ENCODE measurements around the gene FSTL3. TPM values are rescaled to one million over a fixed set of nuclear protein-coding genes. Genes with fewer than 3 reads are reported as not detected.

The FSTL3 gene
- total RNA-seq, 1 donor from 2014 or later: 108 TPM

DNA sequence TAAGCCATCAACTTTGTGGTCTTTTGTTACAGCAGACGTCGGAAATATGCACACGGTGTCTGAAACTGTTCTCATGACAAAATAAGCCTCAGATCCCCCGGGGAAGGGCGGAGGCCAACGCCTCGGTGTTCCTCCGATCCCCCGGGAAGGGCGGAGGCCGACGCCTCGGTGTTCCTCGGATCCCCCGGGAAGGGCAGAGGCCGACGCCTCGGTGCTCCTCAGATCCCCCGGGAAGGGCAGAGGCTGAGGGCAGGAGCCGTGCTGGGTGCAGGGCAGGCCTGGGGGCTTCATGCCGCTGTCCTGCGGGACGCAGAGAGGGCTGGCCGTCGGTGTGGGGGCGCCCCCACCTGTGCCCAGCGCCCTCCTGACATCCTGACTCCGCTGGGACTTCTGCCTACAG, 31.8 kb upstream of the FSTL3 start:
- ATAC-seq: no peak
- DNase-seq (ENCODE audit: low spot score): no peak
- intact Hi-C loops (cut with DNase I): no loop called here

DNA sequence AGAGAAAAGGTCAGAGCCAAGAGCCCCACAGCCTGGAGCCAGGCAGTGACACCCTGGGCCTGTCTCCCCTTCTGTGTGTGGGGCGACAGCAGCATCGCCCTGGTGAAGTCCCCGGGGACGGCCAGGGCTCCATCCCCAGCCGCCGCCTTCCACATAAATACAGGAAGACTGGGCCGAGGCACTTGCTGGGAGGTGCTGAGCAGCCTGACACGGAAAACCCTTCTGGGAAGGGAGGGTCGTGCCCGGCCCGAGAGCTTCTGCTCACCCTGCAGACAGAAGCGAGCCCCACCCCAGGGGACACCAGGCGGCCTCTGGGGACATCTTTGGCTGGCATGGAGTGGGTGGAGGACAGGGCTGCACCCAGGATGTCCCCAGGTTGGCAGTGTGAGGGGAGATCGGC, 31.4 kb upstream of the FSTL3 start:
- intact Hi-C loops (cut with DNase I): no loop called here
- no peak for ATAC-seq

DNA sequence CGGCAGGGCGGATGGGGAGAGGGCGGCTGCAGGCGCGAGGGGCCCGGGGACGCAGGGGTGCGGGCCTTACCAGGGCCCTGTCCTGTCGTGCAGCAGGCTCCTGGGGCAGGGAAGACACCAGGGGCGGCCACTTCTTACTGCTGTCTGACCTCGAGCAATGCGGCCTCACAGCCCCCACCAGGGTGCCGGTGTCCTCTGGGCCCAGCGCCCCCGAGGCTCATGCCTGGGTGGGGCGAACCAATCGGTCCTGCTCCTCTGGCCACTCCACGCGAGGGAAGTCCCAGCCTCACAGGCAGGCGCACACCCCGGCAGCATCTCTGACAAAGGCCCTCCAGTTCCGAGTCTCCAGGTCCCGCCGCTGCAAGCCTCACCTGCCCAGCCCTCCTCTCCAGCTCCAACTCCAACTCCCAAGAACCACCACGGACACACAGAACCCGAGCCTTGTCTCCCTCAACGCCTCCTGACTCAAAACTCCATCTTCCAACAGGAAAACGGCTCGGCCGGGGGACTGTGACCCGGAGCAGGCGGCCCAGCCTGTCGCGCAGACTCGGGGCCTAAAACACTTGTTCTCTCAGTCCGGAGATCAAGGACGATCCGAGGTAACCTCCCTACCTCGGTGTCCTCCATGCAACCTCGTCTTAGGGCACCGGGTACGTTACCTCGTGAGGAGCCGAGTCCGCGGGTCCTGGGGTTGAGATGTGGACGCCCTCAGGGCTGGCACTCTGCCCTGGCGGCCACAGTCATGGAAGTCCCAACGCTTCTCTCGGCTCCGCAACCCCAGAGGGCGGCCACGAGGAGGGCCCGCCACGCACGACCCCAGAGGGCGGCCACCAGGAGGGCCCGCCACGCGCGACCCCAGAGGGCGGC, 30.0 kb upstream of the FSTL3 start:
- ATAC-seq (no peak), DNase-seq (ENCODE audit: low spot score) (no peak)

More for the DNA sequence above, 31.4 kb upstream of the FSTL3 start:
- DNase-seq (ENCODE audit: low spot score): no peak

DNA sequence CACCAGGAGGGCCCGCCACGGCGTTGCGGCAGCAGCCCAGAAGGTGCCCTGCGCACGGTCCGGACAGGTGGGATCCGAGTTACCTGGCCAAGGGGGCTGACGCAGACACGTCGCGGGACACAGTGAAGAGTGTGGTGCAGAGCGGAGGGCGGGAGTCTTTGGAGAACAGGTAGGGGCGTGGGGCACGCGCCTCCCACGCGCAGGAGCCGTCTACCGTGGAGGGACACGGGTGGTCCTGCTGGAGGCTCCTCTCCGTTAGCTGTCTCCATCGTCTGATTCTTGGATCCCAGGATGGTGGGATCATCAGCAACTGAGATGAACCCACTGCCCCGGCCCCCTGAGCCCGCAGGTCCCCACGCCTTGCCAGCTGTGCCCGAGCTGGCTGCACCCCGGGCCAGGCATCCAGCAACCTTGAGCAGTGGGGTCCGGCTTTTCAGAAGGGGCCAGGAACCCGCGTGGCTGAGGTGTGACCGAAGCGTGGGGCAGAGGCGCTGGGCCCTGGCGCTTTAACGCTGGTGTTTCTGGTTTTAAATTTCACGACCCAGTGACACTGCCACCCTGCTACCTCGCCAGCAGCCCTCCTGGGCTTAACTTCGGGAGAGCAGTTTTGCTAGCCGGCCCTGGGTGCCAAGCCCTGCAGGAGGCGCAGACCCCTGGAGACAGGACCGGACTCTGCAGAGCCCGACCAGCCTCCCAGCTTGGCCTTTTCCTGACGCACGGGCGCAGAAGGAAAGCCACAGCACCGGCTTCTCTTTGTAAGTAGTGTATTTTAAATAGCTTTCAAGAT, 29.2 kb upstream of the FSTL3 start:
- intact Hi-C loops (cut with DNase I): no loop called here
- DNase-seq (ENCODE audit: low spot score) (no peak), ATAC-seq (no peak)

More for the DNA sequence above, 30.0 kb upstream of the FSTL3 start:
- intact Hi-C loops (cut with DNase I): no loop called here

DNA sequence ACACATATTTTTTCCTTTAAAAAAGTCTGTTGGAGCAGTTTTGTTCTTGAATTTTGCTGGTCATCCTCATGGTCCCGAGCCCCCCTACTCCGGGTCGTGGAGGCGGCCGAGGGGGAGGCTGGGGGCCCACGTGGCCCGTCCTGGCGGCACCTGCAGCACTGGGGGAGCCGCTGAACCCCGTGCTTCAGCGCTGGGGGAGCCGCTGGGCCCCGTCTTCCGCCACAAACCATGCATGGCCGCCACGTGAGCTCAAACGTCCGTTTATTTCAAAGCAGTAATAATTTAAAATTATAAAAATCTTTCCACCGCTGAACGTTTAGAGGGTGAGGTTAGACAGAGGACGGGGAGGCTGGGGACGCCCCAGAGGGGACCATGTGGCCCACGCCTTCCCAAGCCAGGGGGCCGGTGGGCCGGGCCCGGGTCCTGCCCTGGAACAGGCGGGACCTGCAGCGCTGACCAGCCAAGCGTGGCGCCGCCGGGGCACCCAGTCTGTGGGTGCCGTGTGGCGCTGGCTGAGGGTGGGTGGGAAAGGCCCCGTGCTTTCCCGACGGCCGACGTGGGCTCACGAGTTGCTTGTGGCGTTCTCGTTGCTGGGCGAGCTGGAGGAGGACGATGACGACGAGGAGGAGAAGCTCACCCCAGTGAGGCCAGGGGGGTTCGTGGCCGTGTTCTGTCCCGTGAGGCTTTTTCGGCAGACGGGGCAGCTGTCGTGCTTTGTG, 28.5 kb upstream of the FSTL3 start:
- ATAC-seq (no peak), DNase-seq (ENCODE audit: low spot score) (no peak)
- intact Hi-C loops (cut with DNase I): no loop called here

DNA sequence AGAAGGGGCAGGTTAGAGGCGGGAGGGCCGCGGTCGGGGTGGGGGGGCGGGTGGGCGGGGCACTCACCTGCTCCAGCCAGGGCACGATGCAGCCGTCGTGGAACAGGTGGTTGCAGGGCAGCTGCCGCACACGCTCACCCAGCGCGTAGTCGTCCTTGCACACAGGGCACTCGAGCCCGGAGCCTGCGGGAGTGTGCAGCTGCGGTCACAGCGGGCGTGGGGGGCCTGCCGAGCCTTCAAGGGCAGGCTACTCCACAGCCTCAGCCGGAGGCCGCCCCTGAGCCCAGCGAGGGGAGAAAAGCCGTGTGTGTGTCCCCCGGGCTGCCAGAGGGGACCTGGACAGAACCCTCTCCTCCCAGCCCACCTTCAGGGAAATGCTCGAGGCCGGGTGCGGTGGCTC, 27.9 kb upstream of the FSTL3 start:
- intact Hi-C loops (cut with DNase I): no loop called here
- ATAC-seq (no peak), DNase-seq (ENCODE audit: low spot score) (no peak)

DNA sequence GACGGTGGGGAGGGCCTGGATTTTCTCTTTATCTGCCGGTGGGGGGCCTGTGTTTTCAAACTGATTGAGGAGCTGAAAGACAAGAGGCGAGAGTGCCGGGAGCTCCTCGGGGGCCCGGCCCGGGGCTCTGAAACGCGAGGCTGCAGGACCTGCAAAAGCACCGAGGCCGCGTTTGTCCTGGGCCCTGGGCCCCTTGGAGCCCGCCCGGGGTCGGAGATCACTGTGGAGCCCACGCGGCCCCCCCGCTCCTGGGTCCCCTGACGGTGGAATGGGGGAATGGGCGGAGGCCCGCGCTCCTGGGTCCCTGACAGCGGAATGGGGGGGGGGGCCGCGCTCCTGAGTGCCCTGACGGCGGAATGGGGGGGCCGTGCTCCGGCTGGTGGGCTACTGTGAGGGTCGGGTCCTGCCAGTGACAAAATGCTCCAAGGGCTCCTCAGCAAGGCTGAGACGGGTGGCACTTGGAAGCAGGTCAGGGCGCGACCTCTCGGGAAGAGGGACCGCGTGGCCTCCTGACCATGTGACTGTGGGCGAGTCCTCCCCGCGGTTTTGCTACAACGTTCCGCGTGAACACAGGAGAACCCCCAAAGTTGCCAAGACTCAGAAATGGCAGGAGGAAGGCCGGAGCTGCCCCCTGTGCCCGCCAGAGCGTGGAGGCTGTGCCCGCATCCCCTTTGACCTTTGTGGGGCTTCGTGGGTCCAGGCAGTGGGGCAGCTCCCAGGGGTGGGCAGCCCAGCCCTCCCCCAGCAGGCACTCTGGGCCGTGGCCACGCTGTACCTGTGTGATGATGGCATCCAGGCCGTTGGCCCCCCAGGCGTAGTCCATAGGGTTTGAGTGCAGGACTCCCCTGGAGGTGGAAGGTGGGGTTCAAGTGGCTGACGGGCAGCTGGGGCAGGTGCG, 27.0 kb upstream of the FSTL3 start:
- intact Hi-C loops (cut with DNase I): no loop called here
- ATAC-seq: no peak
- DNase-seq (ENCODE audit: low spot score): no peak

DNA sequence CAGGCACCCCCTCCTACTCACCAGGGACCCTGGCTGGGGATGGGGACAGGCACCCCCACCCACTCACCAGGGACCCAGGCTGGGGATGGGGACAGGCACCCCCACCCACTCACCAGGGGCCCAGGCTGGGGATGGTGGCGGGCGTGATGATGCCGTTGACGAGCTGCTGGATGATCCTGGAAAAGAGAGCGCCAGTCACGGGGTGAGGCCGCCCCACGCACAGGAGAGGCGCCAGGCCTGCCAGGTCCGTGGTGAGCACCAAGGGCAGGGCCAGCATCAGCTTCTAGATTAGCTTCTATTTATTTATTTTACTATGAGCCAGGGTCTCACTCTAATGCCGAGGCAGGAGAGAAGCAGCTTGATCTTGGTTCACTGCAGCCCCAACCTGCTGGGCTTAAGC, 26.1 kb upstream of the FSTL3 start:
- ATAC-seq (no peak), DNase-seq (ENCODE audit: low spot score) (no peak)
- intact Hi-C loops (cut with DNase I): no loop called here

DNA sequence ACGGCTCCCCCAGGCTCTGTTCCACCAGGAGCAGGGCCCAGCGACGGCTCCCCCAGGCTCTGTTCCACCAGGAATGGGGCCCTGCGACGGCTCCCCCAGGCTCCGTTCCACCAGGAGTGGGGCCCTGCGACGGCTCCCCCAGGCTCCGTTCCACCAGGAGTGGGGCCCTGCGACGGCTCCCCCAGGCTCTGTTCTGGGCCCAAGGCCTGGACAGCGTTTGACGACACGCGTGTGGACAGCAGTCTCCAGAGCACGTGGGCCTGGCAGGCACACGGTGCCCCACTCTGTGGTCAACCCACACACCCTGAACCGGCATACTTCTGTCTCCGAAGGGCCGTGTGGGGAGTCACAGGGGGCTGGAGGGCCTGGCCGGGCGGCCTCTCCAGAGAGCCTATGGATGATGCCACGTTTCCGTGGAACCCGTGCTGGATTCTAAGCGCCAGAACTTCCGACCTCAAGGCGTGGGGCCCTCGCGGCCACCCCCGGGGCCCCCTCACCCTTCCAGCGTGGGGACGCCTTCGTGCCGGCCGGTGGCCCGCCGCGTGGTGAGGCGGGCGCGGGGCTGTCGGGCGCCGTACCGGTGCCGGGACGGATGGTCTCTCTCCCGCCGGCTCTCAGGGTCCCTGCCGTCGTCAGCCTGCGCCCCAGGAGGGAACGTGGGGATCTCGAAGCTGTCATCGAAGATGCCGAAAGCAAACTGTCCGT, 24.9 kb upstream of the FSTL3 start:
- intact Hi-C loops (cut with DNase I): no loop called here
- DNase-seq (ENCODE audit: low spot score): no peak
- ATAC-seq: no peak

DNA sequence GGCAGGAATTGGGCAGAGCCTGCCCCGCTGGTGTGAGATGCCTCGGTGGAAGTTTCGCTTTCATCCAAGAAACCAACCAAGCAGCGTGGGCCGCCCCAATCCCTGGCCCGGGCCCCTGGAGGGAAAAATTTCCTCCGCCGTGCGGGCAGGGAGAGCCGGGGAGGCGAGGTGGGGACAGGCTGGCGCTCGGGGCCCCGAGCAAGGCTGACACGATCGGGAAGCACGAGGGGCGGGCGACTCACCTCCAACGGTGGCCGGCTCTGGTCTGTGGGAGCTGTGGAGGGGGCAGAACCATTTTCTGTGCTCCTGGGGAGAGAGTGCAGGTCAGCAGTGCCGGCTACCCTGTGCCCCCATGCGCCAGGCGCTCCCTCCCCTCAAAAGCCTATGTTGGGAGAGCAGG, 24.2 kb upstream of the FSTL3 start:
- DNase-seq (ENCODE audit: low spot score): no peak
- intact Hi-C loops (cut with DNase I): no loop called here
- ATAC-seq: no peak

DNA sequence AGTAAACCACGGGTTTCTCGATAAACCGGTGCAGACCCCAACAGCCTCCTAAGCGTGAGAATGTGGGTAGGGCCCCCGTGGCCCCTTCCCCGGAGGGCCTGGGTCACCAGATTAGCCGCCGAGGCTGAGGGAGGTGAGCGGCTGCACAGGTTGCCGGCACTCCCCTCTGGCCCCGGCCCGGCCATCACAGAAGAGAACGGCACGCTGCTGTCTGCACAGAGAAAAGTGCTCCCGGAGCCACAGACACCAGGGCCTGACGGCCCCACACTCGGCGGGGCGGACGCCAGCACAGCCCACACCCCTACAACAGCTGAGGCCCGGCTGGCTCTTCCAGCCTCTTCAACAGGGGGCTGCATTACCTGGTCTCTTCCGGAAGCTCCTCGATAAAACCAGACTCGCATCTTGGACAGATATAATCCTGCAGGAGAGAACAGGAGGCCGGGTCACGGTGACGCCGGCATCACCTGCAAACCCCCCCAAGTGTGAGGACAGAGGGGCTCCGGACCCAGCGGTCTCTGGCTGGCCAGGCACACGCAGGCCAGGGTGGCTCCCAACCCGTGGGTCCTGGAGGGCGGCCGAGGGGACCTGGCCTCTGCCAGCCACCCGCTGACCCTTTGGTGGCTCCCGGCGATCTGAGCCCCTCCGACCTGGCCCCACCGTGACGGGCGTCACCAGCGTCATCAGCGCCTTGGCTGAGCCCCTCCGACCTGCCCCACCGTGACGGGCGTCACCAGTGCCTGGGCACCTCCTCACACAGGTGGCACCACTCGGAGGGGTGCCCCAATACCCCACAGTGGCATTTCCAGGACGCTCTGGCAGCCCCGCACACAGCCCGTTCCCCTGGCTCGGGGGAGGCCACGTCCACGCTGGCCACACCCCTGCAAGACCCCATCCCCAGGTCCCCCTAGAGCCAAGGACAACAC, 23.5 kb upstream of the FSTL3 start:
- ATAC-seq (no peak), DNase-seq (ENCODE audit: low spot score) (no peak)
- intact Hi-C loops (cut with DNase I): no loop called here

DNA sequence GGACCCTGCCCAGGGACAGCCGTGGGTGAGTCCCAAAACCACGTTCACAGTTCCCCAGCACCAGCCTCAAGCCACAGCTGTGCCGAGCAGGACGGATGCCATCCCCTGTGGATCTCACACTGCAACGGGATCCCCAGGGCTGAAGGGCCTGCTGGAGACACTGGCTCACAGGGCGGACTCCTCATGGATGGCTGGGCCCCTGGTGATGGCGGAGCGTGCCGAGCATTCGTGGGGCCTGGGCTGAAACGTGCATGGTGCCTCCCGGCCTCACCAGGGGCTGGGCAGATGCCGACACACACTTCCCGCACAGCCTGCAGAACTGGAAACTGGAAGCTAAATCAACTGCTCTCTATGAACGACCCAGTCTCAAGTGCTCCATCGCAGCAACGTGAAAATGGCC, 22.8 kb upstream of the FSTL3 start:
- ATAC-seq (no peak), DNase-seq (ENCODE audit: low spot score) (no peak)
- intact Hi-C loops (cut with DNase I): no loop called here

DNA sequence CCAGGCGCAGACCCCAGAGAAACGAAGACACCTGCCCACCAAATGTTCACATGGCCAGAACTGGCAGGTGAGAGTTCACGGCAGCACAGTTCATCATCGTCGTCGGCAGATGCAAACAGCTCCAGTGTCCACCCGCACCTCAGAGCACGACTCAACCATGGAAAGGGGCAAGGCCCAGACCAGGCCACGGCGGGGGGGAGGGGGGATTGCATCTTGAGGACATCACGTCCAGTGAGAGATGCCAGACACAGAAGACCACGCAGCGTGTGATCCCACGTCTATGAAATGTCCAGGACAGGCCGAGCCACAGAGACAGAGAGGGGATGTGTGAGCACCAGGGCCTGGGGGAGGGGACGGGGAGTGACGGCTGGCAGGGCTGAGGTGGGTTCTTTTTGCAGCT, 20.5 kb upstream of the FSTL3 start:
- ATAC-seq: no peak
- intact Hi-C loops (cut with DNase I): no loop called here
- DNase-seq (ENCODE audit: low spot score): no peak

DNA sequence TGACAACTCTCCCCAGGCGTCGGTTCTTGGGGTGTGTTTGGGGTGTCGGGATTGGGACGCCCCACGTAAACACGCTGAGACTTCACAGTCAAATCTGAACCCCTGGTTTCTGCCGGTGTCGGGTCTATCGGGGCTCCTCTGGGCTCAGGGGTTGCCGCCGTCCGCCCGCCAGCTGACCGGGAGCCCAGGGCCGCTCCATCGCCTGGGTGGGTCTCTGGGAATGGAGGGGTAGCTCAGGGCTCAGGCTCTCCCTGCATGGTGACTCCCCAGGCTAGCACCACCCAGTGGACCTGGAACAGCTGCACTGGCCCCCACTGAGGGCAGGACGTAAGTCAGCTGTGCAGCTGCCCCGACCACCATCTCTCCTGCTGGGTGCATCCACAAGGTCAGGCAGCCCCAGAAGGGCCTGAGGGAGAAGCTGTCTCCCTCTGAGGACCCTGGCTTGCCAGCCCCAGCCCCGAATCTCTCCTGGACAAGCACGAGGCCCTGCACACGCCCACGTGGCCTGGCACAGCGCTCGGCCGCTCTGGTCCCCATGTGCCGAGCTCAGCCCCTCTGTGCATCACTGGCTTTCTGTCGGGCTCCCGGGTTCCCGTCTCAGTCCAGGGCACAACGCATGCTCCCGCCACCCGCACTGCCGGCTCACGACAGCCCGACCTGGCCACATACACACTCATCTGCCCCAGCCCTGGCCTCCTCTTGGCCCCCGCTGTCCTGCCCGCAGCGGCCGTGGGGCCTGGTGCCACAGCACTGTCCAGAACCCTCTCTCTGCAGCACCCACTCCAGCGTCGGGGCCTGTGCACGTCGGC, 19.2 kb upstream of the FSTL3 start:
- intact Hi-C loops (cut with DNase I): no loop called here
- ATAC-seq: no peak
- DNase-seq (ENCODE audit: low spot score): no peak

DNA sequence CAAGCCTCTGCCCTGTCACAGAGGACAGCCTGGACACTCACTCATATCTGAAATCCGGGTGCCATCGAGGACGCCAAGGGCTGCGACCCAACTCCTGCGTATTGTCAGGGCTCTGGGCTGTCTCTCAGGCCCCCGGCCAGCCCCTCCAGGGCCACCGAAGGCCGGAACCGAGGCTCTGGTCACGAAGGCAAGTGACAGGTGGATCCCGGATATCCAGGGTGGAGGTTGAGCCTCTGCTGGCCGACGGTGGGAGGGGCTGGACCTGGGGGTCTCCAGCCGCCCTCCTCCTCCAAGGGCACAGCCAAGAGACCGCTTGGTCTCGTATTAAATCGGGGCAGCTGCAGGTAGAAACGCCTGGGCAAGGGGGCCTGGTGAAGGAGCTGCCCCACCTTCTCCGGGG, 18.6 kb upstream of the FSTL3 start:
- ATAC-seq (no peak), DNase-seq (ENCODE audit: low spot score) (no peak)
- intact Hi-C loops (cut with DNase I): no loop called here

DNA sequence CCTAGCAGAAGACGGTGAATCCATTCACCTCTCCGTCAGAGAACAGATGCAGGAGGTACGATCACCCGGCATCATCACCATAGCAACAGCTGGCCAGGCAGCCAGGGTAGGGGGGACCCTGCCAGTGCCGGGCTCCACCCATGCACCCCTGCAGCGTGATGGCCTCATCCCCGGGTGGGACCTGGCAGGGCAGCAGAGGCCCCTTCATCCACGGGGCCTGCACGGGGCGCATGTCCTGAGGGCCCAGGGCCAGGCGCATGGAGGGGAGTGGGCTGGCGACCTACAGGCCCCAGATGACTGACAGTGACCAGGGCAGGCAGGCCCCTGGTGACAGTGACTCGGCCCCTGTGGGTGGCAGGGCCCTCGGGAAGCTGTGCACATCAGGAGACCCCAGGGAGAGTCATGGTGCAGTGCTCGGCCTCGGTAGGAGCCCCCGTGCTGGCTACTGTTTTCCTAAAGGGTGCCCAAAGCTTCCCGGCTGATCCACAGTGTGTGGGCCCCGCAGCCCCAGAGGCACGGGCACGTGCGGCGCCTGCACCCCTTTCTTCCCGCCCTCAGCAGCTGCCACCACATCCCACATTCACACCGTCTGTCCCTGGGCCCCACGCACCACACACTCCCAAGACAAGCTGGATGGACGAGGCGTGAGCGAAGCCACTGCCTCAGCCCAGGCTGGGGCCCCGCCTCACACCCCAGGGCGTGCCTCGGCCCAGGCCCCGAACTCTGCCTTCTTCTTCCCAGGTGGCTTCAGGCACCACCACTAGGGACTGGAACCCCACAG, 17.9 kb upstream of the FSTL3 start:
- DNase-seq (ENCODE audit: low spot score) (no peak), ATAC-seq (no peak)
- intact Hi-C loops (cut with DNase I): no loop called here
